GM12878 (cell line): ENCODE results near the gene USP12. TPM values are rescaled to one million over a fixed set of nuclear protein-coding genes. Genes with fewer than 3 reads are reported as not detected.

Experiments used
- ATAC-seq: fragments of 200-7000 bp; cut with Tn5 transposase; 3 replicates; pipeline ENCODE4 v1.9.1; 2020; ENCODE audit warnings: mild to moderate bottlenecking, moderate library complexity
- BruUV-seq: library from RNA; stranded (reverse); fragments of 400-500 nt; replicated peaks from 2 replicates; lab custom pipeline; 2021; lab: Mats Ljungman, UMichigan
- CTCF ChIA-PET: fragments of 300-600 bp; sonication (Branson Sonifier 250); formaldehyde crosslinking; extraction: SDS; loops from one replicate; lab custom pipeline; 2021; ENCODE audit warnings: inconsistent platforms; lab: Yijun Ruan, JAX
- POLR2A ChIA-PET: fragments of 350-600 bp; formaldehyde crosslinking; extraction: SDS; loops from one replicate; lab custom pipeline; 2021; ENCODE audit warnings: inconsistent platforms; lab: Charles Lee
- RAD21 ChIA-PET: fragments of 300-600 bp; sonication (Branson Sonifier 250); formaldehyde crosslinking; loops from one replicate; lab custom pipeline; 2023; ENCODE audit warnings: antibody characterized with exemption; ENCODE audit not compliant: unreplicated experiment; lab: Charles Lee
- SMC1A ChIA-PET: fragments of 300-600 bp; sonication (Branson Sonifier 250); formaldehyde crosslinking; loops from one replicate; lab custom pipeline; 2023; ENCODE audit not compliant: unreplicated experiment, uncharacterized antibody; lab: Charles Lee
- DNase-seq: peaks from one replicate; pipeline ENCODE4 v3.0.0-alpha.2; 2011; ENCODE audit warnings: low read depth, low spot score
- FAIRE-seq: peaks from 3 replicates; lab custom pipeline; 2011; peaks lifted over from hg19 to GRCh38; lab: Jason Lieb, UNC
- H2AFZ ChIP-seq: 2 replicates; pipeline ENCODE4 v1.6.0; 2011; ENCODE audit warnings: low read depth, low read length, control low read depth; ENCODE audit not compliant: control insufficient read depth
- H3K27ac ChIP-seq: 2 replicates; pipeline ENCODE4 v1.5.1; 2011; ENCODE audit warnings: control low read depth; ENCODE audit not compliant: control insufficient read depth, insufficient read depth
- H3K27me3 ChIP-seq, 2 experiments: replicated peaks in 1 of 2; 2 replicates each; pipeline versions ENCODE4 v1.6.0 to v1.6.1; 2011; ENCODE audit warnings: low read length in 1 of 2; ENCODE audit not compliant: control insufficient read depth in 2 of 2, insufficient read depth in 2 of 2
- H3K36me3 ChIP-seq, 2 experiments: 2 replicates each; pipeline ENCODE4 v1.5.1; 2011; ENCODE audit warnings: low read length in 1 of 2; ENCODE audit not compliant: control insufficient read depth in 2 of 2, insufficient read depth in 2 of 2
- H3K4me1 ChIP-seq: 2 replicates; pipeline ENCODE4 v1.6.1; 2011; ENCODE audit warnings: mild to moderate bottlenecking, low read length, moderate library complexity, mixed read lengths; ENCODE audit not compliant: control insufficient read depth, insufficient read depth
- H3K4me2 ChIP-seq: 2 replicates; pipeline ENCODE4 v1.6.0; 2011; ENCODE audit warnings: control low read depth; ENCODE audit not compliant: control insufficient read depth, insufficient read depth
- H3K4me3 ChIP-seq: fragments of 200-600 bp; sonication (generic); 2 replicates; pipeline ENCODE4 v1.5.1; 2016
- H3K79me2 ChIP-seq: 2 replicates; pipeline ENCODE4 v1.6.0; 2011; ENCODE audit warnings: low read length; ENCODE audit not compliant: control insufficient read depth, insufficient read depth
- H3K9ac ChIP-seq: 2 replicates; pipeline ENCODE4 v1.8.0; 2011; ENCODE audit warnings: low read length, control low read depth, mixed read lengths; ENCODE audit not compliant: control insufficient read depth, insufficient read depth
- H3K9me3 ChIP-seq: replicated peaks from 3 replicates; pipeline ENCODE4 v1.5.1; 2011; ENCODE audit warnings: mild to moderate bottlenecking, low read length; ENCODE audit not compliant: control insufficient read depth, insufficient read depth
- H4K20me1 ChIP-seq: 2 replicates; pipeline ENCODE4 v1.6.0; 2011; ENCODE audit not compliant: control insufficient read depth, insufficient read depth
- HDGF ChIP-seq: fragments of 450-650 bp; IDR thresholded peaks from 2 replicates; pipeline ENCODE4 v1.6.1; 2016; ENCODE audit warnings: antibody characterized with exemption
- POLR2AphosphoS5 ChIP-seq: IDR thresholded peaks from 2 replicates; pipeline ENCODE4 v1.6.1; 2011; ENCODE audit warnings: mild to moderate bottlenecking, low read length, inconsistent platforms
- ZBTB40 ChIP-seq: fragments of 450-650 bp; IDR thresholded peaks from 2 replicates; pipeline ENCODE4 v1.6.1; 2016; ENCODE audit warnings: mild to moderate bottlenecking, moderate library complexity, borderline replicate concordance
- WGBS: methylation state at CpG from one replicate; pipeline ENCODE4 v1.1.6; 2016; ENCODE audit warnings: low lambda C conversion rate; ENCODE audit not compliant: insufficient replicate concordance, insufficient coverage; ENCODE audit errors: missing lambda C conversion rate; 5-methylcytosine and 5-hydroxymethylcytosine counted together
- in situ Hi-C: fragments of 300-500 bp; cut with MboI; formaldehyde crosslinking; loops from 9 replicates; pipeline ENCODE4 v1.14.3; 2018; ENCODE audit warnings: mixed read lengths
- intact Hi-C: fragments of 100-400 bp; cut with micrococcal nuclease; formaldehyde crosslinking; loops from one replicate; pipeline ENCODE4 v1.14.2; 2022; ENCODE audit not compliant: unreplicated experiment
- polyA plus RNA-seq, 11 experiments: library from polyadenylated mRNA; depleted of rRNA in 4 of 11; unstranded in 6 of 11; stranded (reverse) in 5 of 11; fragments of >200 nt; fragmentation: Nextera tagmentation in 4 of 11; fragmentation: Illumina TruSeq in 1 of 11; extraction: Ambion mirVana in 4 of 11; extraction: Trizol in 1 of 11; gene quantifications; 1 replicate in 1 of 11; 2 replicates in 10 of 11; pipeline versions ENCODE4 v1.2.1 to v1.2.3, GENCODE V29; 2011 to 2016; ENCODE audit warnings: inconsistent platforms in 2 of 11, missing spikeins in 2 of 11, low read depth in 1 of 11
- total RNA-seq, 4 experiments: library from RNA; depleted of rRNA in 3 of 4; stranded (reverse); fragments of >200 nt in 3 of 4; fragmentation: Illumina TruSeq in 1 of 4; extraction: Trizol in 1 of 4; gene quantifications; 2 replicates each; pipeline versions ENCODE4 v1.2.1 to v1.2.3, GENCODE V29; 2013 to 2021

Gene USP12
- total and polyA plus RNA-seq, 10 of the 15 experiments (the other 5 are each of a cell fraction or from before 2014, with no cell fraction given): 3.5 to 32.2 (median 24.6) TPM

DNA sequence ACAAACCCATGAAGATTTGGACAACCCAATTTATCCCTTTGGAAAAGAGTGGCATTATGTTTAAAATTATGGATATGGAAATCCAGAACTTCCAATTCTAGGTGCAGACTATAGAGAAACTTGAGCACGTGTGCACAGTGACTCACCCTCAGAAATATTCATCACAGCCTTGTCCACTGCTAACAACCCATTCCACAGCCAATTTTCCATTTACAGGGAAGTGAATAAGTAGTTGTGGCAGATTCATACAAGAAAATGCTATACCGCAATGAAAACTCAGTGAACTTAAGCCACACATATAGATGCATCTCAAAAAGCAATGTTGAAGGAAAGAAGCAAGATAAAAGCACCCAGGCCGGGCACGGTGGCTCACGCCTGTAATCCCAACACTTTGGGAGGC, 133.3 kb downstream of the USP12 start:
- no peak for ATAC-seq
- H3K27me3 ChIP-seq: no peaks in the 10 kb centered on the region; a peak in 2 of 4 replicates
- ChIA-PET RAD21 (no interaction called here), SMC1A (no interaction called here), CTCF (interaction anchor here (1.0 kb wide), 1 partner anchor 229 kb away, joined by 4 read pairs; no protein-coding TSS in a partner anchor), POLR2A (no interaction called here)
- no TSS peak for BruUV-seq
- no peaks in the 10 kb centered on the region for H3K9me3 ChIP-seq
- DNase-seq: no peak
- no peak overlapping the region for H3K4me3 ChIP-seq
- H3K36me3 ChIP-seq: no peaks in the 10 kb centered on the region
- H3K27ac ChIP-seq: no peak overlapping the region
- FAIRE-seq: no peak
- no peak overlapping the region for H2AFZ ChIP-seq
- in situ Hi-C loops: no loop called here
- H3K4me1 ChIP-seq: no peaks in the 10 kb centered on the region
- H3K4me2 ChIP-seq: no peak overlapping the region
- TF ChIP-seq ZBTB40 (no peak), HDGF (no peak), POLR2AphosphoS5 (no peak)
- no peaks in the 10 kb centered on the region for H3K79me2 ChIP-seq
- WGBS: 78% methylated on average over 5 of the region's 5 CpGs
- intact Hi-C loops: no loop called here
- H3K9ac ChIP-seq: no peak overlapping the region
- no peaks in the 10 kb centered on the region for H4K20me1 ChIP-seq
